ENCODE data around the gene KANK2.
"Not testable (repeated sequence)": the region's sequence is repeated elsewhere in the genome, so short reads cannot be mapped to it uniquely, and the experiment has no call there.

The KANK2 gene

DNA sequence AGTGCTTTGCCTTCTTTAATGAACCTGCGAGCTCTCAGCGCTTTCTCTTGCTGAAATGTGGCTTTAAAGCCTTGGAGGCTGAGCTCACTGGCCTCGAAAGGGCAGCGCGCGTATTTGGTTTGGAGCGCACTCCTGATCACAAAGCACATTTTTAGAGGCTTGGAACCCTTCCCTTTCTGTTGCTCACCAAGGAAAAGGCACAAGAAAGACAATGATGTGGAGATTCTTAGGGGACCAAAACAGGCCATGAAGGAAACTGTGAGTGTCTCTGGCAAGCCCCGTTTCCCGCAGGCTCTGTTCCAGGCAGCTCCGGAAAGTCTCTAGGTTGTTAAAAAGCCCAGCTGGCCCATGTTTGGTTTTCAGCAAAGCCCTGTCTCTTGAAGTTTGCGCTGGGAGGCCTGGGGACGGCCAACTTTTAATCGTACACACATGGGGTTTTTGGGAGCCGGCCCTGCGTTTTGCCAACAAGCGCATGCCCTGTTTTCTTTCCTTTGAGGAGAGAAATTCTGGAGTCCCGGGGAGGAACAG lies 32.4 kb downstream of the KANK2 start:
- Histone ChIP-seq H3K27me3 (ENCODE audit: control insufficient read depth, low read length) (no peaks in the 10 kb centered on the region), H3K27ac (ENCODE audit: low read depth, low read length) (no peak overlapping the region), H3K36me3 (ENCODE audit: control insufficient read depth, low read length) (peaks cover 42% of the 10 kb centered on the region), H3K79me2 (ENCODE audit: control insufficient read depth, low read length) (no peaks in the 10 kb centered on the region), H3K4me3 (ENCODE audit: low read length) (no peak overlapping the region), H3K4me2 (ENCODE audit: low read length) (no peak overlapping the region), H3F3A (ENCODE audit: control insufficient read depth, insufficient read depth) (peaks cover 3% of the 10 kb centered on the region), H3K9me2 (replicated peaks; ENCODE audit: control insufficient read depth, low read length) (no peaks in the 10 kb centered on the region), H4K20me1 (ENCODE audit: control insufficient read depth, insufficient read depth, low read depth, low read length) (no peaks in the 10 kb centered on the region), H3K4me1 (ENCODE audit: control insufficient read depth, low read length) (no peaks in the 10 kb centered on the region), H3K9me3 (ENCODE audit: control insufficient read depth, insufficient read depth, low read length) (no peaks in the 10 kb centered on the region)
- TF ChIP-seq, protein P1, sequence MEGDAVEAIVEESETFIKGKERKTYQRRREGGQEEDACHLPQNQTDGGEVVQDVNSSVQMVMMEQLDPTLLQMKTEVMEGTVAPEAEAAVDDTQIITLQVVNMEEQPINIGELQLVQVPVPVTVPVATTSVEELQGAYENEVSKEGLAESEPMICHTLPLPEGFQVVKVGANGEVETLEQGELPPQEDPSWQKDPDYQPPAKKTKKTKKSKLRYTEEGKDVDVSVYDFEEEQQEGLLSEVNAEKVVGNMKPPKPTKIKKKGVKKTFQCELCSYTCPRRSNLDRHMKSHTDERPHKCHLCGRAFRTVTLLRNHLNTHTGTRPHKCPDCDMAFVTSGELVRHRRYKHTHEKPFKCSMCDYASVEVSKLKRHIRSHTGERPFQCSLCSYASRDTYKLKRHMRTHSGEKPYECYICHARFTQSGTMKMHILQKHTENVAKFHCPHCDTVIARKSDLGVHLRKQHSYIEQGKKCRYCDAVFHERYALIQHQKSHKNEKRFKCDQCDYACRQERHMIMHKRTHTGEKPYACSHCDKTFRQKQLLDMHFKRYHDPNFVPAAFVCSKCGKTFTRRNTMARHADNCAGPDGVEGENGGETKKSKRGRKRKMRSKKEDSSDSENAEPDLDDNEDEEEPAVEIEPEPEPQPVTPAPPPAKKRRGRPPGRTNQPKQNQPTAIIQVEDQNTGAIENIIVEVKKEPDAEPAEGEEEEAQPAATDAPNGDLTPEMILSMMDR (IDR thresholded peaks at IDR 0.05; ENCODE audit: low read depth, low read length, poor library complexity, severe bottlenecking), result no peak
- TF ChIP-seq EZH2phosphoT487 (IDR thresholded peaks at IDR 0.05; ENCODE audit: borderline replicate concordance, low read length), result no peak

- H3K27ac ChIP-seq (ENCODE audit: low read depth, low read length), result no peak overlapping the region
- H3K79me2 ChIP-seq (ENCODE audit: control insufficient read depth, low read length), result no peaks in the 10 kb centered on the region
- H3K4me1 ChIP-seq (ENCODE audit: control insufficient read depth, low read length), result no peaks in the 10 kb centered on the region
- no peaks in the 10 kb centered on the region for H3K9me2 ChIP-seq (replicated peaks; ENCODE audit: control insufficient read depth, low read length)
- no peak overlapping the region for H3K4me3 ChIP-seq (ENCODE audit: low read length)
- H3K9me3 ChIP-seq (ENCODE audit: control insufficient read depth, insufficient read depth, low read length), result no peaks in the 10 kb centered on the region
- no peak for TF ChIP-seq EZH2phosphoT487 (IDR thresholded peaks at IDR 0.05; ENCODE audit: borderline replicate concordance, low read length)
- TF ChIP-seq, protein P1 (IDR thresholded peaks at IDR 0.05; ENCODE audit: low read depth, low read length, poor library complexity, severe bottlenecking), result no peak
- H3K27me3 ChIP-seq (ENCODE audit: control insufficient read depth, low read length), result no peaks in the 10 kb centered on the region
- H3F3A ChIP-seq (ENCODE audit: control insufficient read depth, insufficient read depth), result peaks cover 5% of the 10 kb centered on the region
- no peaks in the 10 kb centered on the region for H4K20me1 ChIP-seq (ENCODE audit: control insufficient read depth, insufficient read depth, low read depth, low read length)
- peaks cover 38% of the 10 kb centered on the region for H3K36me3 ChIP-seq (ENCODE audit: control insufficient read depth, low read length)
- H3K4me2 ChIP-seq (ENCODE audit: low read length), result no peak overlapping the region
Observed at GRCh38 chr19:11164296-11164695, 33.0 kb downstream of the KANK2 start.

DNA sequence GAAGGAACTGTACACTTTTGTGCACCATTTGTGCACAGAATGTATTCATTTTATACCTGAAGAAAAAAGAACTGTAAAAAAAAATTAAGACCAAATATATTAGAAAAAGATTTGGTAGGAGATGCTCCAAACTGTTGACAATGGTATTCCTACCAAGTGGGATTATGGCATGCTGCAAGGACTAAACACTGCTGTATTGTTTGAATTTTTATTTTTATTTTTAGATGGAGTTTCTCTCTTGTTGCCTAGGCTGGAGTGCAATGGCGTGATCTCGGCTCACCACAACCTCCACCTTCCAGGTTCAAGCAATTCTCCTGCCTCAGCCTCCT lies 36.9 kb downstream of the KANK2 start:
- not testable (repeated sequence) for H3K4me2 ChIP-seq (ENCODE audit: low read length); H3K4me1 ChIP-seq (ENCODE audit: control insufficient read depth, low read length); H4K20me1 ChIP-seq (ENCODE audit: control insufficient read depth, insufficient read depth, low read depth, low read length); H3K4me3 ChIP-seq (ENCODE audit: low read length); H3K27me3 ChIP-seq (ENCODE audit: control insufficient read depth, low read length); H3K27ac ChIP-seq (ENCODE audit: low read depth, low read length); H3K79me2 ChIP-seq (ENCODE audit: control insufficient read depth, low read length); H3K9me2 ChIP-seq (replicated peaks; ENCODE audit: control insufficient read depth, low read length); H3K9me3 ChIP-seq (ENCODE audit: control insufficient read depth, insufficient read depth, low read length); H3F3A ChIP-seq (ENCODE audit: control insufficient read depth, insufficient read depth)
- H3K36me3 ChIP-seq (ENCODE audit: control insufficient read depth, low read length), result peaks cover 13% of the 10 kb centered on the region

- Histone ChIP-seq H3K4me1 (ENCODE audit: control insufficient read depth, low read length) (peaks cover 9% of the 10 kb centered on the region), H4K20me1 (ENCODE audit: control insufficient read depth, insufficient read depth, low read depth, low read length) (no peaks in the 10 kb centered on the region), H3K27me3 (ENCODE audit: control insufficient read depth, low read length) (no peaks in the 10 kb centered on the region), H3K36me3 (ENCODE audit: control insufficient read depth, low read length) (peaks cover 14% of the 10 kb centered on the region), H3K27ac (ENCODE audit: low read depth, low read length) (no peak overlapping the region), H3K9me3 (ENCODE audit: control insufficient read depth, insufficient read depth, low read length) (no peaks in the 10 kb centered on the region), H3K4me3 (ENCODE audit: low read length) (no peak overlapping the region), H3K9me2 (replicated peaks; ENCODE audit: control insufficient read depth, low read length) (no peaks in the 10 kb centered on the region), H3K79me2 (ENCODE audit: control insufficient read depth, low read length) (peaks cover 8% of the 10 kb centered on the region), H3K4me2 (ENCODE audit: low read length) (no peak overlapping the region), H3F3A (ENCODE audit: control insufficient read depth, insufficient read depth) (peaks cover 5% of the 10 kb centered on the region)
- TF ChIP-seq, protein P1 (IDR thresholded peaks at IDR 0.05; ENCODE audit: low read depth, low read length, poor library complexity, severe bottlenecking), result no peak
- TF ChIP-seq EZH2phosphoT487 (IDR thresholded peaks at IDR 0.05; ENCODE audit: borderline replicate concordance, low read length), result no peak
Observed at GRCh38 chr19:11159598-11160439, 37.5 kb downstream of the KANK2 start.
